Measurements from ENCODE around the gene SEL1L3. TPM values are rescaled to one million over a fixed set of nuclear protein-coding genes. Genes with fewer than 3 reads are reported as not detected.
"Not testable (repeated sequence)": the region's sequence is repeated elsewhere in the genome, so short reads cannot be mapped to it uniquely, and the experiment has no call there.

Gene SEL1L3
- polyA plus RNA-seq, 3 donors: 22.9 to 24.9 (median 23.1) TPM

GRCh38 chr4:25879991-25880651 is 17.3 kb upstream of the SEL1L3 start:
- DNase-seq (ENCODE audit: low read depth in 3 of 3, low spot score in 2 of 3): no peak

- DNase-seq (ENCODE audit: low read depth in 3 of 3, low spot score in 2 of 3): no peak
Observed at GRCh38 chr4:25879587-25879986, 16.8 kb upstream of the SEL1L3 start.

- no peak for DNase-seq (ENCODE audit: low read depth in 3 of 3, low spot score in 2 of 3)
Observed at GRCh38 chr4:25879091-25879584, 16.4 kb upstream of the SEL1L3 start.

GRCh38 chr4:25878676-25879075 is 15.9 kb upstream of the SEL1L3 start:
- no peak for DNase-seq (ENCODE audit: low read depth in 3 of 3, low spot score in 2 of 3)

- no peak for DNase-seq (ENCODE audit: low read depth in 3 of 3, low spot score in 2 of 3)
Observed at GRCh38 chr4:25875281-25875745, 12.5 kb upstream of the SEL1L3 start.

GRCh38 chr4:25874655-25875054 is 11.9 kb upstream of the SEL1L3 start:
- DNase-seq (ENCODE audit: low read depth in 3 of 3, low spot score in 2 of 3): no peak

- no peak for DNase-seq (ENCODE audit: low read depth in 3 of 3, low spot score in 2 of 3)
Observed at GRCh38 chr4:25873632-25874129, 10.9 kb upstream of the SEL1L3 start.

- no peak for DNase-seq (ENCODE audit: low read depth in 3 of 3, low spot score in 2 of 3)
Observed at GRCh38 chr4:25872851-25873631, 10.3 kb upstream of the SEL1L3 start.

- no peak for DNase-seq (ENCODE audit: low read depth in 3 of 3, low spot score in 2 of 3)
Observed at GRCh38 chr4:25870081-25870480, 7.3 kb upstream of the SEL1L3 start.

- DNase-seq (ENCODE audit: low read depth in 3 of 3, low spot score in 2 of 3): no peak
Observed at GRCh38 chr4:25867781-25868294, 5.0 kb upstream of the SEL1L3 start.

GRCh38 chr4:25866401-25866800 is 3.6 kb upstream of the SEL1L3 start:
- DNase-seq (ENCODE audit: low read depth in 3 of 3, low spot score in 2 of 3): not testable (repeated sequence)

- no peak for DNase-seq (ENCODE audit: low read depth in 3 of 3, low spot score in 2 of 3)
Observed at GRCh38 chr4:25865586-25865985, 2.8 kb upstream of the SEL1L3 start.

- no peak for DNase-seq (ENCODE audit: low read depth in 3 of 3, low spot score in 2 of 3)
Observed at GRCh38 chr4:25863831-25864418, 1.1 kb upstream of the SEL1L3 start.

GRCh38 chr4:25863347-25863784 is 578 bp upstream of the SEL1L3 start:
- DNase-seq (ENCODE audit: low read depth in 3 of 3, low spot score in 2 of 3): no peak

- DNase-seq (ENCODE audit: low read depth in 3 of 3, low spot score in 2 of 3): no peak
Observed at GRCh38 chr4:25861951-25862410, 807 bp downstream of the SEL1L3 start.

GRCh38 chr4:25861280-25861950 is 1.4 kb downstream of the SEL1L3 start:
- DNase-seq (ENCODE audit: low read depth in 3 of 3, low spot score in 2 of 3): no peak

- no peak for DNase-seq (ENCODE audit: low read depth in 3 of 3, low spot score in 2 of 3)
Observed at GRCh38 chr4:25860586-25861279, 2.1 kb downstream of the SEL1L3 start.

- DNase-seq (ENCODE audit: low read depth in 3 of 3, low spot score in 2 of 3): no peak
Observed at GRCh38 chr4:25859429-25860148, 3.2 kb downstream of the SEL1L3 start.

GRCh38 chr4:25857851-25858400 is 4.9 kb downstream of the SEL1L3 start:
- no peak for DNase-seq (ENCODE audit: low read depth in 3 of 3, low spot score in 2 of 3)
